SK-N-SH (cell line): ENCODE results near the gene THBD.

Experiments
- ELF1 ChIP-seq: IDR thresholded peaks from 2 replicates; pipeline ENCODE4 v1.4.0; 2012
- FOSL2 ChIP-seq: IDR thresholded peaks from 2 replicates; pipeline ENCODE4 v1.4.0; 2012; ENCODE audit warnings: low read depth, mild to moderate bottlenecking, moderate library complexity, borderline replicate concordance
- FOXM1 ChIP-seq: IDR thresholded peaks from 2 replicates; pipeline ENCODE4 v1.4.0; 2012; ENCODE audit warnings: low read depth, mild to moderate bottlenecking
- RXRA ChIP-seq: IDR thresholded peaks from 2 replicates; pipeline ENCODE4 v1.4.0; 2012; ENCODE audit warnings: low read depth, mild to moderate bottlenecking, borderline replicate concordance
- USF2 ChIP-seq: fragments of 150-350 bp; IDR thresholded peaks from 2 replicates; pipeline ENCODE4 v1.6.1; 2017; ENCODE audit warnings: antibody characterized with exemption, low read length, low read depth, borderline replicate concordance
- TF ChIP-seq, protein P1 (sequence below): fragments of 200-600 bp; sonication (generic); IDR thresholded peaks from 2 replicates; pipeline ENCODE4 v1.6.1; 2017; ENCODE audit warnings: antibody characterized with exemption, mild to moderate bottlenecking, moderate library complexity

- TF ChIP-seq FOSL2 (no peak), RXRA (no peak), USF2 (no peak), ELF1 (no peak), FOXM1 (no peak)
- TF ChIP-seq, protein P1, sequence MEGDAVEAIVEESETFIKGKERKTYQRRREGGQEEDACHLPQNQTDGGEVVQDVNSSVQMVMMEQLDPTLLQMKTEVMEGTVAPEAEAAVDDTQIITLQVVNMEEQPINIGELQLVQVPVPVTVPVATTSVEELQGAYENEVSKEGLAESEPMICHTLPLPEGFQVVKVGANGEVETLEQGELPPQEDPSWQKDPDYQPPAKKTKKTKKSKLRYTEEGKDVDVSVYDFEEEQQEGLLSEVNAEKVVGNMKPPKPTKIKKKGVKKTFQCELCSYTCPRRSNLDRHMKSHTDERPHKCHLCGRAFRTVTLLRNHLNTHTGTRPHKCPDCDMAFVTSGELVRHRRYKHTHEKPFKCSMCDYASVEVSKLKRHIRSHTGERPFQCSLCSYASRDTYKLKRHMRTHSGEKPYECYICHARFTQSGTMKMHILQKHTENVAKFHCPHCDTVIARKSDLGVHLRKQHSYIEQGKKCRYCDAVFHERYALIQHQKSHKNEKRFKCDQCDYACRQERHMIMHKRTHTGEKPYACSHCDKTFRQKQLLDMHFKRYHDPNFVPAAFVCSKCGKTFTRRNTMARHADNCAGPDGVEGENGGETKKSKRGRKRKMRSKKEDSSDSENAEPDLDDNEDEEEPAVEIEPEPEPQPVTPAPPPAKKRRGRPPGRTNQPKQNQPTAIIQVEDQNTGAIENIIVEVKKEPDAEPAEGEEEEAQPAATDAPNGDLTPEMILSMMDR, result no peak
Measured at GRCh38 chr20:23002276-23002675, 47.2 kb downstream of the THBD start.
